Kidney (tissue), 14 donors: ENCODE data around the gene IGF1. TPM values are rescaled to one million over a fixed set of nuclear protein-coding genes. Genes with fewer than 3 reads are reported as not detected.
"Not testable (repeated sequence)": the region's sequence is repeated elsewhere in the genome, so short reads cannot be mapped to it uniquely, and the experiment has no call there.

Source experiments
- DNase-seq, 5 donors: peaks; one replicate each; pipeline ENCODE4 v3.0.0-alpha.2; 2013 to 2020
- FAIRE-seq: peaks from 2 replicates; lab custom pipeline; 2012; peaks lifted over from hg19 to GRCh38; lab: Jason Lieb, UNC
- H3K27ac ChIP-seq, 2 donors: one replicate each; pipeline ENCODE4 v1.7.0; 2013; ENCODE audit warnings: low read depth in 2 of 2, low read length in 2 of 2, inconsistent platforms in 1 of 2
- H3K27me3 ChIP-seq: one replicate; pipeline ENCODE4 v1.7.1; 2013; ENCODE audit warnings: low read length, inconsistent platforms; ENCODE audit not compliant: control insufficient read depth, insufficient read depth
- H3K36me3 ChIP-seq, 3 donors: one replicate each; pipeline versions ENCODE4 v1.7.0 to v1.7.1; 2013; ENCODE audit warnings: low read length in 3 of 3, control low read depth in 1 of 3, inconsistent platforms in 1 of 3; ENCODE audit not compliant: insufficient read depth in 3 of 3, control insufficient read depth in 2 of 3
- H3K4me1 ChIP-seq, 3 donors: one replicate each; pipeline versions ENCODE4 v1.7.0 to v1.7.1; 2013; ENCODE audit warnings: low read length in 3 of 3, inconsistent platforms in 1 of 3, low read depth in 1 of 3; ENCODE audit not compliant: control insufficient read depth in 2 of 3, insufficient read depth in 2 of 3
- H3K4me3 ChIP-seq, 3 donors: one replicate each; pipeline versions ENCODE4 v1.7.0 to v1.8.1; 2013; ENCODE audit warnings: low read length in 3 of 3, control low read depth in 1 of 3, inconsistent platforms in 1 of 3
- H3K9ac ChIP-seq, 3 donors: one replicate each; pipeline versions ENCODE4 v1.7.0 to v1.7.1; 2013; ENCODE audit warnings: low read length in 3 of 3, control low read depth in 1 of 3, inconsistent platforms in 1 of 3
- H3K9me3 ChIP-seq, 3 donors: one replicate each; pipeline versions ENCODE4 v1.7.0 to v1.7.1; 2013; ENCODE audit warnings: low read length in 3 of 3, control low read depth in 1 of 3, inconsistent platforms in 1 of 3; ENCODE audit not compliant: control insufficient read depth in 2 of 3, insufficient read depth in 1 of 3
- intact Hi-C: fragments of 100-400 bp; cut with DNase I; formaldehyde crosslinking; loops from one replicate; pipeline ENCODE4 v1.11.1; 2022
- polyA plus RNA-seq: library from polyadenylated mRNA; stranded (reverse); fragments of 350-450 nt; fragmentation: Illumina TruSeq; extraction: RNeasy Lipid Tissue Mini Kit (QIAGEN cat#74804); gene quantifications from one replicate; pipeline ENCODE4 v1.2.3, GENCODE V29; 2014; ENCODE audit warnings: low read depth, low replicate concordance; ENCODE audit not compliant: insufficient read depth
- total RNA-seq: library from RNA; stranded (reverse); fragmentation: NEBNext Ultra II Directional; extraction: Animal tissue kit (Norgen Biotek cat#: 25700); gene quantifications from one replicate; pipeline ENCODE4 v1.2.1, GENCODE V29; 2021
- TF ChIP-seq, protein P1 (sequence below): IDR thresholded peaks from 3 replicates; pipeline ENCODE4 v1.5.1; 2012; ENCODE audit warnings: mild to moderate bottlenecking, moderate library complexity, borderline replicate concordance; ENCODE audit not compliant: insufficient read depth; ENCODE audit errors: extremely low read depth
- donor health status: control.
- donor health status: control.
- donor health status: control.
- donor health status: control.
- donor health status: control.
- donor health status: DM: yes; HTN: yes; CAD: no.
- donor health status: Normal renal cell carcinoma (clear cell type).

The IGF1 gene
- total and polyA plus RNA-seq, 2 donors from 2014 or later = 0.71 to 7.2 TPM

DNA sequence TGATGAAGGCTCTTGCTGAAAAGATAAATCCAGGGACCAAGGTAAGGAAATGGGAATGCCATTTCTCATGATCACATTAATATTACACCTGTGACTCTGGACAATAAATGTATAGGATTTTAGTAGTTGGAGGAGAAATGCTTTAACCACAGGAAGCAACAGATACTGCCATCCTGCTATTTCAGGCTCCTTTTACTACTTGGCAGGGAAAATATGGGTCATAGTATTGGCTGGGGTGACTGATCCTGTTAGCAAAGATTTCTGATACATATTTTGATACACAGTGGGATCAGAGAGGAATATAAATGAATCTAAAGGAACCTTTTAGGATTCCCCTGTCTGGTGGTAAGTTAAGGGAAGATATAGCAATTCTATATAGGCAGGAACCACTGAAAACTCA is 115.0 kb downstream of the IGF1 start:
- FAIRE-seq (no peak), DNase-seq (no peak)
- Histone ChIP-seq H3K27ac (no peak overlapping the region), H3K9ac (no peak overlapping the region), H3K36me3 (no peaks in the 10 kb centered on the region), H3K4me1 (no peaks in the 10 kb centered on the region), H3K9me3 (peaks cover 0 to 2% (median 0%) of the 10 kb centered on the region in 3 donors), H3K27me3 (no peaks in the 10 kb centered on the region), H3K4me3 (no peak overlapping the region)
- intact Hi-C loops = no loop called here
- TF ChIP-seq, protein P1, sequence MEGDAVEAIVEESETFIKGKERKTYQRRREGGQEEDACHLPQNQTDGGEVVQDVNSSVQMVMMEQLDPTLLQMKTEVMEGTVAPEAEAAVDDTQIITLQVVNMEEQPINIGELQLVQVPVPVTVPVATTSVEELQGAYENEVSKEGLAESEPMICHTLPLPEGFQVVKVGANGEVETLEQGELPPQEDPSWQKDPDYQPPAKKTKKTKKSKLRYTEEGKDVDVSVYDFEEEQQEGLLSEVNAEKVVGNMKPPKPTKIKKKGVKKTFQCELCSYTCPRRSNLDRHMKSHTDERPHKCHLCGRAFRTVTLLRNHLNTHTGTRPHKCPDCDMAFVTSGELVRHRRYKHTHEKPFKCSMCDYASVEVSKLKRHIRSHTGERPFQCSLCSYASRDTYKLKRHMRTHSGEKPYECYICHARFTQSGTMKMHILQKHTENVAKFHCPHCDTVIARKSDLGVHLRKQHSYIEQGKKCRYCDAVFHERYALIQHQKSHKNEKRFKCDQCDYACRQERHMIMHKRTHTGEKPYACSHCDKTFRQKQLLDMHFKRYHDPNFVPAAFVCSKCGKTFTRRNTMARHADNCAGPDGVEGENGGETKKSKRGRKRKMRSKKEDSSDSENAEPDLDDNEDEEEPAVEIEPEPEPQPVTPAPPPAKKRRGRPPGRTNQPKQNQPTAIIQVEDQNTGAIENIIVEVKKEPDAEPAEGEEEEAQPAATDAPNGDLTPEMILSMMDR = no peak

- TF ChIP-seq, protein P1 = no peak
- H3K4me1 ChIP-seq = no peaks in the 10 kb centered on the region
- DNase-seq = no peak
- intact Hi-C loops = no loop called here
- no peak for FAIRE-seq
- H3K9ac ChIP-seq = no peak overlapping the region
- H3K9me3 ChIP-seq = peaks cover 0 to 2% (median 0%) of the 10 kb centered on the region in 3 donors
- H3K27ac ChIP-seq = no peak overlapping the region
- no peaks in the 10 kb centered on the region for H3K27me3 ChIP-seq
- H3K36me3 ChIP-seq = no peaks in the 10 kb centered on the region
- H3K4me3 ChIP-seq = no peak overlapping the region
These were observed 115.7 kb downstream of the IGF1 start for GRCh38 chr12:102364709-102365108.

GRCh38 chr12:102356690-102357089 is 123.7 kb downstream of the IGF1 start:
- DNase-seq (peak in 1 of 5 donors; percentile 14), FAIRE-seq (no peak)
- no peak overlapping the region for H3K9ac ChIP-seq
- no peak overlapping the region for H3K4me3 ChIP-seq
- H3K9me3 ChIP-seq = peaks cover 0 to 4% (median 0%) of the 10 kb centered on the region in 3 donors
- no peaks in the 10 kb centered on the region for H3K27me3 ChIP-seq
- intact Hi-C loops = no loop called here
- no peak overlapping the region for H3K27ac ChIP-seq
- TF ChIP-seq, protein P1 = no peak
- no peaks in the 10 kb centered on the region for H3K36me3 ChIP-seq
- H3K4me1 ChIP-seq = no peaks in the 10 kb centered on the region

DNA sequence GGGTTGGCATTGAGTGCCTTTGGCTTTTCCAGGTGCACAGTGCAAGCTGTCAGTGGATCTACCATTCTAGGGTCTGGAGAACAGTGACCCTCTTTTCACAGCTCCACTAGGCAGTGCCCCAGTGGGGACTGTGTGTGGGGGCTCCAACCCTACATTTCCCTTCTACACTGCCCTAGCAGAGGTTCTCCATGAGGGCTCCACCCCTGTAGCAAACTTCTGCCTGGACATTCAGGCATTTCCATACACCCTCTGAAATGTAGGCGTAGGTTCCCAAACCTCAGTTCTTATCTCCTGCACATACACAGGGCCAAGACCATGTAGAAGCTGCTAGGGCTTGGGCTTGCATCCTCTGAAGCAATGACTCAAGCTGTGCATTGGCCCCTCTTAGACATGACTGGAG is 126.1 kb downstream of the IGF1 start:
- FAIRE-seq, DNase-seq, H3K4me1 ChIP-seq, H3K27ac ChIP-seq, H3K9ac ChIP-seq, H3K9me3 ChIP-seq, H3K4me3 ChIP-seq, intact Hi-C loops, H3K27me3 ChIP-seq, H3K36me3 ChIP-seq: not testable (repeated sequence)
